SW 1271 (cell line): ENCODE measurements around the gene OPTN.
A peak's percentile ranks its signal among the peaks of the same experiment; 100 is the strongest.
"Not testable (repeated sequence)": the region's sequence is repeated elsewhere in the genome, so short reads cannot be mapped to it uniquely, and the experiment has no call there.

Source experiments
- DNase-seq, 2 experiments: peaks; one replicate each; lab custom pipeline; 2025; lab: John Stamatoyannopoulos, UW

The OPTN gene

DNA sequence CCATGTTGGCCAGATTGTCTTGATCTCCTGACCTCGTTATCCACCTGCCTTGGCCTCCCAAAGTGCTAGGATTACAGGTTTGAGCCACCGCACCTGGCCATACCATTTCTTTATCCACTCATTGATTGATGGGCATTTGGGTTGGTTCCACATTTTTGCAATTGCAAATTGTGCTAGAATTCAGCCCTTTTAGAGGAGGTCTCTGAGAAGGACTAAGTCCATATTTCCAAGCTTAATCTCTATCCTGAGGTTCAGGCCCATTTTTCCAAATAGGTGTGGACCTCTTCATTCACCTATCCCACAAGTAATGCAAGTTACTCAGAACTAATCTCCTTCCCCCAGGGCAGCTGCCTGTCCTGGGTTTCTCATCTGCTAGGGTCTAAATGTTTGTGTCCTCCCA lies 9.7 kb upstream of the OPTN start:
- no peak for DNase-seq

- DNase-seq, result no peak
These were observed 8.2 kb upstream of the OPTN start for GRCh38 chr10:13091801-13092200.

DNA sequence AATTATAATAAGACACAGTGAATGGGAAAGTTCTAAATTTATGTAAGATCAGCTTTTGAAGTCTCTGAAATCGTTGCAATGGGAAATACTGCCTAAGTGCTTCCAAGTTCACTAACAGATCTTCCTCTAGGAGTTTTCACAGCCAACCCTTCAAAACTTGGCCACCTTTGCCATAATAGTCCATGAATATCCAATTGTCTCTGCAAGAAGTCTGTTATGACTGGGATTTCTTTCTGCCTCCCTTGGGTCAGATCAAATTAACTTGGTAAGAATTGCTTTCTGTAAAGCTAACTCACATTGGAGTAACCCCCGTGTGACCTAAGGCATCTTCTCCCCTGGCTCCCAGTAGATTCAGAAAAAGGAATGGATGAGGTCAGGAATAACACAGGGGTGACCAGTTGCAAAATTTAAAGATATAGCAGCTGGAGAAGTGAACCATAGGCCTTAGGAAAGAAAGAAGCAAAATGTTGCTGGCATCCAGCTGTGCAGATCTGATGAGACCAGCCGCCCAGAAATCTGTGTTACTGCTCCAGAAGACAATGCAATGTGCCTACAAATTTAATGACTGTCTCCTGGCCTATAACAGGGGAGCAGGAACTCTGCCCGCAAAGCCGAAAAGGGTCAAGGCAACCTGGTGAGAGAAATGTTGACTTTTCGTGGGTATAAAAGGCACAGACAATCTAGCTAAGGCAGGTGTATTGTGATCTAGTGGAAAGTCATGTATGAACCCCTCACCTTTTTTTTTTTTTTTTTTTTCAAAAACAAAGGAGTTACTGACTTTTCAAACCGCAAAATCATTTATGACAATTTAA lies 7.5 kb upstream of the OPTN start:
- DNase-seq, result no peak

- DNase-seq, result not testable (repeated sequence)
These were observed 5.9 kb upstream of the OPTN start for GRCh38 chr10:13094082-13094481.

DNA sequence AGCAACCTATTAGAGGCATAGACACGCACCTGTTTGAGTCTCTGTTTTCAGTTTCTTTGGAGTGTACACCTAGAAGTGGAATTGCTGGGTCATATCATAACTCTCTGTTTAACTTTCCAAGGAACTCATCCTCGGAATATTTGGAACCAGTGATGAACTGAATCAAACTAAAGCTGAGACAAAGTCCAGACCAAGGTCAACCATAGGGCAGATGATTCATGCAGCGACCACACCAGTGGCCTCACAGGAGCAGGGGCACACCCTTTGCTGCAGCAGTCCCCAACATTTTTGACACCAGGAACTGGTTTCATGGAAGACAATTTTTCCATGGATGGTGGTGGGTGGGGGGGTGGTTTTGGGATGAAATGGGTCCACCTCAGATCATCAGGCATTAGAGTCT lies 4.9 kb upstream of the OPTN start:
- DNase-seq, result no peak

DNA sequence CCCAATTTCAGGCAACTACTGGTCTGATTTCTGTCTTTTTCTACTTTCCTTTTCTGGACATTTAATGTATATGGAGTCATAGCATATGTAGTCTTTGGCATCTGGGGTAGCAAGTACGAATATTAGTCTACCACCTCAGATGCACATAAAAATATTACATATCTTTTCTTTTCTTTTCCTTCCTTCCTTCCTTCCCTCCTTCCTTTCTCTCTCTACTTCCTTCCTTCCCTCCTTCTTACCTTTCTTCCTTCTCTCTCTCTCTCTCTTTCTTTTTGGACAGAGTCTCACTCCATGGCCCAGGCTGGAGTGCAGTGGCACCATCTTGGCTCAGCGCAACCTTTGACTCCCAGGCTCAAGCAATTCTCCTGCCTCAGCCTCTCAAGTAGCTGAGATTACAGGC lies 4.0 kb upstream of the OPTN start:
- DNase-seq, result no peak

GRCh38 chr10:13099144-13099665 lies 758 bp upstream of the OPTN start:
- DNase-seq, result peak; percentile 43 to 74

DNA sequence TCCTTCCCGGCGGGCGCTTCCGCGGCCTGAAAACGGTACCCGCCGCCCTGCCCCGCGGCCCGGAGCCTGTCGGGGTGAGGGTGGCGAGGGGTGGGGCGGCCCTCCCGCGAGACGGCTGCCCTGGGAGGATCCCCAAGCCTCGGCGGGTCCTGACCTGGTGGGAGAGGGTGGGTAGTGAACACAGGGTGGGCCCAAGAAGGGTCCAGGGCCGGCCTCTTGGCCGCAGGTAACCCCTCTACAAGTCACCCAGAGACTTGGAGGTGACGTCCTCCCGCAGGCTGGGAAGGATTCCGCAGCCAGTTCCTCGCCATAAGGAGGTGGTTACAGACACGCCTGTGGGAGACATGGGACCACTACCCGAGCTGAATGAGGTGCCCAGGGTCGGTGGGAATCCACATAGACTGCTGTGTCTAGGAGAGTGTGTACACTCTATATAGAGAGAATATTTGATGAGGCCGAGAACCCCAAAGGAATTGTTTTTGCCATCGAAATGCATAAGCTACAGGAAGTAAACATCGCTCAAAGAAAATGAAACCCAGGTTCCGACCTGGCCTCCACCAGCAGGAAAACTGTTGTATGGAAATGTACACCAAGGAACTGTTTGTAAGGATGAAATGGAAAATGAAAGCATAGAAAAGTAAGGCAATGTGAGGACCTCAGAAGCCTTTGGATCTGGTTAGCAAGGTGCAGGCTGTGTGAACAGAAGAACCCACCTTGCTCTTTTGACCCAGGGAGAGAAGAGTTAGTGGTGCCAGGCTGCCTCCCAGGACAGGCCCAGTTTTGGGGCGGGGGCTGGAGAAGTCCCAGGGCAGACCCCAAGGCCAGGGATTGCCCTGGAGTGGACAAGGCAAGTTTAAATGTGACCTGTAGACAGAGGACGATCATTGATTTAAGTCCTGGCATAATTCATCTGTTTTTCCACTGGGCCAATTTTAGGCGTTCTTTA lies 659 bp downstream of the OPTN start:
- DNase-seq, result peak in 1 of 2 experiments; percentile 7

GRCh38 chr10:13102002-13102794 lies 2.2 kb downstream of the OPTN start:
- DNase-seq, result no peak

- DNase-seq, result no peak
These were observed 3.6 kb downstream of the OPTN start for GRCh38 chr10:13103554-13103953.

DNA sequence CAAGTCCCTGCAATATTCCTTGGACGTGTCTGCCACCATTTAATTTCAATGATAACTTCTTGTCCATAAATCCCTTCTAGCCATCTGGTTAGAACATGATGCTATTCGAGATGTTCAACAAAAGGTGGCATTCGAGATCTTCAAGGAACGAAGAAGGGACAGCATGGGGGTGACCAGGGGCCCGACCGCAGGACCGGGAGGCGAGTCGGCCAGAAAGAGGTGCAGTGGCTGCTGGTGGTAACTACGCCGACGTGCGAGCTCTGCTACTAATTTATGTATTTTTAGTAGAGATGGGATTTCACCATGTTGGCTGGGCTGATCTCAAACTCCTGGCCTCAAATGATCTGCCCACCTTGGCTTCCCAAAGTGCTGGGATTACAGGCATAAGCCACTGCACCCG lies 4.7 kb downstream of the OPTN start:
- no peak for DNase-seq

GRCh38 chr10:13105184-13105583 lies 5.2 kb downstream of the OPTN start:
- no peak for DNase-seq

- DNase-seq, result no peak
These were observed 6.6 kb downstream of the OPTN start for GRCh38 chr10:13106387-13107045.

DNA sequence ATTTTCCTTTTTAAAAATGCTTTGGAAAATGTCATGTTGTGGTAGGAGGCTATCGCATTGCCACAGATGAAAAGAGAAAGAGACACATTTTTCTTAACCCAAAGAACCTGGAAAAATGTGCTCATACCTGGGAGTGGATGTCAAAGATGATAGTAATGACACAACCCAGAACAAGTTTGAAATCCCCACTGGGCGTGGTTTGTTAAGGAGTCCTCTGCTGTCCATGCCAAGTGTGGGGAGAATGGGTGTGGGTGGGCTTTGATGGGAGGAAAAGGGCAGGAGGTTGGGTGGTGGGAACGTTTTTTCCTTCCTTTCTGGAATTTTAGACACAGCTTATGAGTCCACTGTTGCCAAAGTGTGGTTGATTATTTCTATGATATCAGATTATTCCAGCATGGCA lies 10.9 kb downstream of the OPTN start:
- no peak for DNase-seq

- no peak for DNase-seq
These were observed 13.6 kb downstream of the OPTN start for GRCh38 chr10:13113544-13113943.

- DNase-seq, result no peak
These were observed 16.2 kb downstream of the OPTN start for GRCh38 chr10:13115832-13116803.

- DNase-seq, result no peak
These were observed 18.1 kb downstream of the OPTN start for GRCh38 chr10:13117841-13118783.

DNA sequence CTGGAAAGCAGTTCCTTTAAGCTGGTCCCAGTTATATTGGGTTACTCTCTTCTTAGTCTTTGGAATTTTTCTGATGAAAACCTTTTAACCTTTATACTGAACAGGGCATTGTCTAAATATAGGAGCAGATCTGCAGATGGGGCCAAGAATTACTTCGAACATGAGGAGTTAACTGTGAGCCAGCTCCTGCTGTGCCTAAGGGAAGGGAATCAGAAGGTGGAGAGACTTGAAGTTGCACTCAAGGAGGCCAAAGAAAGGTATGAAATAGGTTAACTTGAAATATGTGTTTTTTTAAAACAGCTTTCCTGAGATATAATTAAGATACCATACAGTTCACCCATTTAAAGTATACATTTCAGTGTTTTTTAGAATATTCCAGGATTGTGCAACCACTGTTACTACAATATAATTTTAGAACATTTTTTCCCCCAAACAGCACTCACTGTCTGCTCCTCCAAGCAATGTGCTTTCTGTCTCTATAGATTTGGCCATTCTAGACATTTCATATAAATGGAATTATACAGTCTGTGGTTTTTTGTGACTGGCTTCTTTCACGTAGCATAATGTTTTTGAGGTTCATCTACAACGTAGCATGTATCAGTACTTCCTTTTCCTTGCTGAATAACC lies 18.9 kb downstream of the OPTN start:
- no peak for DNase-seq
